ENCODE results near the gene PEX5L. TPM values are rescaled to one million over a fixed set of nuclear protein-coding genes. Genes with fewer than 3 reads are reported as not detected.
A peak's percentile ranks its signal among the peaks of the same experiment; 100 is the strongest.

Gene PEX5L
- total RNA-seq, 1 experiment from 2014 or later = 3.2 TPM

DNA sequence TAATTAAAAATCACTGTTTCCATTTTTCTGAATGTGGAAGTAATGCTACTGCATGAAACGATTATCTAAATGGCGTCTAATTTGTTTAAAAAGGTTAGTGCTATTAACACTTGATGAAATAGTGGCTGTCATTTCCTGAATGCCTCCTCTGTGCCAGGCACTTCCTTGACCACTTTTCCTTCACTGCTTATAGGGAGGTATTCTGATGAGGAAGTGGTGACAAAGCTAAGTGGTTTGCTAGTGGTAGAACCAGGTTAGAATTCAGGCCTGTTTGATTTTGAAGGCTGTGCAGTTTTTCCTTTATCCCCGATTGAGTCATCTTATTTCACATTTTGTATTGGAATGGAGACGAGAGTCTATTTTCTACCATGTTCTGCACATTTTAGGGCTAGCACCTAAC lies 264.9 kb downstream of the PEX5L start (continued):
- TF ChIP-seq HMGA2 (CRISPR knock-in tag; IDR thresholded peaks at IDR 0.05) = no peak
- TF ChIP-seq NFYB (CRISPR knock-in tag; conservative IDR thresholded peaks at IDR 0.05; ENCODE audit: low read depth) = no peak
- TF ChIP-seq, protein P1, sequence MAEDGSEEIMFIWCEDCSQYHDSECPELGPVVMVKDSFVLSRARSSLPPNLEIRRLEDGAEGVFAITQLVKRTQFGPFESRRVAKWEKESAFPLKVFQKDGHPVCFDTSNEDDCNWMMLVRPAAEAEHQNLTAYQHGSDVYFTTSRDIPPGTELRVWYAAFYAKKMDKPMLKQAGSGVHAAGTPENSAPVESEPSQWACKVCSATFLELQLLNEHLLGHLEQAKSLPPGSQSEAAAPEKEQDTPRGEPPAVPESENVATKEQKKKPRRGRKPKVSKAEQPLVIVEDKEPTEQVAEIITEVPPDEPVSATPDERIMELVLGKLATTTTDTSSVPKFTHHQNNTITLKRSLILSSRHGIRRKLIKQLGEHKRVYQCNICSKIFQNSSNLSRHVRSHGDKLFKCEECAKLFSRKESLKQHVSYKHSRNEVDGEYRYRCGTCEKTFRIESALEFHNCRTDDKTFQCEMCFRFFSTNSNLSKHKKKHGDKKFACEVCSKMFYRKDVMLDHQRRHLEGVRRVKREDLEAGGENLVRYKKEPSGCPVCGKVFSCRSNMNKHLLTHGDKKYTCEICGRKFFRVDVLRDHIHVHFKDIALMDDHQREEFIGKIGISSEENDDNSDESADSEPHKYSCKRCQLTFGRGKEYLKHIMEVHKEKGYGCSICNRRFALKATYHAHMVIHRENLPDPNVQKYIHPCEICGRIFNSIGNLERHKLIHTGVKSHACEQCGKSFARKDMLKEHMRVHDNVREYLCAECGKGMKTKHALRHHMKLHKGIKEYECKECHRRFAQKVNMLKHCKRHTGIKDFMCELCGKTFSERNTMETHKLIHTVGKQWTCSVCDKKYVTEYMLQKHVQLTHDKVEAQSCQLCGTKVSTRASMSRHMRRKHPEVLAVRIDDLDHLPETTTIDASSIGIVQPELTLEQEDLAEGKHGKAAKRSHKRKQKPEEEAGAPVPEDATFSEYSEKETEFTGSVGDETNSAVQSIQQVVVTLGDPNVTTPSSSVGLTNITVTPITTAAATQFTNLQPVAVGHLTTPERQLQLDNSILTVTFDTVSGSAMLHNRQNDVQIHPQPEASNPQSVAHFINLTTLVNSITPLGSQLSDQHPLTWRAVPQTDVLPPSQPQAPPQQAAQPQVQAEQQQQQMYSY (CRISPR knock-in tag; IDR thresholded peaks at IDR 0.05) = no peak
- TF ChIP-seq ZNF138 (CRISPR knock-in tag; conservative IDR thresholded peaks at IDR 0.05) = no peak
- TF ChIP-seq SOX15 (CRISPR knock-in tag; IDR thresholded peaks at IDR 0.05) = no peak
- no peak for TF ChIP-seq ZNF232 (CRISPR knock-in tag; IDR thresholded peaks at IDR 0.05)
- no peak for TF ChIP-seq CREB1 (CRISPR knock-in tag; IDR thresholded peaks at IDR 0.05)
- TF ChIP-seq, protein P2, sequence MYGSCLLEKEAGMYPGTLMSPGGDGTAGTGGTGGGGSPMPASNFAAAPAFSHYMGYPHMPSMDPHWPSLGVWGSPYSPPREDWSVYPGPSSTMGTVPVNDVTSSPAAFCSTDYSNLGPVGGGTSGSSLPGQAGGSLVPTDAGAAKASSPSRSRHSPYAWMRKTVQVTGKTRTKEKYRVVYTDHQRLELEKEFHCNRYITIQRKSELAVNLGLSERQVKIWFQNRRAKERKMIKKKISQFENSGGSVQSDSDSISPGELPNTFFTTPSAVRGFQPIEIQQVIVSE (CRISPR knock-in tag; IDR thresholded peaks at IDR 0.05; ENCODE audit: borderline replicate concordance) = no peak
- no peak for TF ChIP-seq ELF4 (CRISPR knock-in tag; IDR thresholded peaks at IDR 0.05; ENCODE audit: low read depth)

DNA sequence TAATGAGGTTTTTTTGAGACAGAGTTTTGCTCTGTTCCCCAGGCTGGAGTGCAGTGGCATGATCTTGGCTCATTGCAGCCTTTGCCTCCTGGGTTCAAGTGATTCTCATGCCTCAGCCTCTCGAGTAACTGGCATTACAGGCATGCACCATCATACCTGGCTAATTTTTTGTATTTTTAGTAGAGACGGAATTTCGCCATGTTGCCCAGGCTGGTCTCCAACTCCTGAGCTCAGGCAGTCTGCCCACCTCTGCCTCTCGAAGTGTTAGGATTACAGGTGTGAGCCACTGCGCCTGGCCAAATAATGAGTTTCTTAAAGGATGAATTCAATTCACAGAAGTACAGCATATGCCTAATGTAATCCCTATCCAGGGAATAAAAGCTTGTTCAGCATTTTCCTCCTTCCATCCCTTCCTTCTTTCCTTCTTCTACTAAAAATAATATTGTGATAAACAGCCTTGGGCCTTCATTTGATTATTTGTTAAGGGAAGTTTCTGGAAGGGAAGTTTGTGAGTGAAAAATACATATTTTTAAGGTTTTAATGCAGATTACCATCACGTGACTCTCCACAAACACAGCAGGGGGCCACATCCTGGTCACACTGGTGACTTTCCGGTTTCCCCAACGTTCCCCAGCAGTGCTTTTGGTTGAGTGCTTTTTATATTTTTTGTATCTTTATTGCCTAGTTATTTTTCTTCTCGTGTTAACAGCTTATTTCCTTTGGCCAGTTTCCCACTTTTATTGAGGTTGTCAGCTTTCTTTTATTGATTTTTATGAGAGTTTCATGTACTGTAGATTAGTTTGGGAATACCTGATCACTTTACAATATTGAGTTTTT lies 267.1 kb downstream of the PEX5L start:
- no peaks in the 10 kb centered on the region for H3K27me3 Mint-ChIP-seq (ENCODE audit: low read depth)
- ATAC-seq (no peak), DNase-seq (ENCODE audit: low spot score) (no peak)
- POLR2A ChIA-PET = no interaction called here
- H3K9me3 Mint-ChIP-seq = peaks cover 10% of the 10 kb centered on the region
- H3K27ac Mint-ChIP-seq = peak overlapping the region; percentile 63; the same call in 1 of the 2 replicates
- no peak overlapping the region for H3K4me3 Mint-ChIP-seq
- peaks cover 43% of the 10 kb centered on the region for H3K36me3 Mint-ChIP-seq
- TF ChIP-seq, protein P3, sequence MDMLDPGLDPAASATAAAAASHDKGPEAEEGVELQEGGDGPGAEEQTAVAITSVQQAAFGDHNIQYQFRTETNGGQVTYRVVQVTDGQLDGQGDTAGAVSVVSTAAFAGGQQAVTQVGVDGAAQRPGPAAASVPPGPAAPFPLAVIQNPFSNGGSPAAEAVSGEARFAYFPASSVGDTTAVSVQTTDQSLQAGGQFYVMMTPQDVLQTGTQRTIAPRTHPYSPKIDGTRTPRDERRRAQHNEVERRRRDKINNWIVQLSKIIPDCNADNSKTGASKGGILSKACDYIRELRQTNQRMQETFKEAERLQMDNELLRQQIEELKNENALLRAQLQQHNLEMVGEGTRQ (CRISPR knock-in tag; IDR thresholded peaks at IDR 0.05) = peak; percentile 27; the same call in 1 of the 2 replicates
- no peak for TF ChIP-seq FOXP1 (CRISPR knock-in tag; IDR thresholded peaks at IDR 0.05; ENCODE audit: borderline replicate concordance)
- no peak for TF ChIP-seq ZSCAN18 (CRISPR knock-in tag; IDR thresholded peaks at IDR 0.05)
- no peak for TF ChIP-seq MLX (CRISPR knock-in tag; IDR thresholded peaks at IDR 0.05)
- CTCF ChIA-PET = interaction anchor here (1.0 to 2.3 kb wide), 3 partner anchors 60 to 826 kb away, joined by 3 to 11 read pairs (median 10); no protein-coding TSS in a partner anchor
- peaks cover 28% of the 10 kb centered on the region for H3K4me1 Mint-ChIP-seq

GRCh38 chr3:179768080-179768479 lies 268.7 kb downstream of the PEX5L start:
- no peak overlapping the region for H3K4me3 Mint-ChIP-seq
- peaks cover 31% of the 10 kb centered on the region for H3K36me3 Mint-ChIP-seq
- H3K27me3 Mint-ChIP-seq (ENCODE audit: low read depth) = no peaks in the 10 kb centered on the region
- ChIA-PET POLR2A (interaction anchor here (0.6 kb wide), 1 partner anchor 1647 kb away, joined by 4 read pairs; no protein-coding TSS in a partner anchor), CTCF (interaction anchor here (0.5 to 2.0 kb wide), 31 partner anchors 14 to 834 kb away, joined by 3 to 14 read pairs (median 4); partner anchors contain the start of gene TTC14)
- 0 out of 2 replicates have a peak overlapping the region, but pooled peaks have one; percentile 21 for H3K27ac Mint-ChIP-seq
- peaks cover 28% of the 10 kb centered on the region for H3K4me1 Mint-ChIP-seq
- no peaks in the 10 kb centered on the region for H3K9me3 Mint-ChIP-seq
- peak; percentile 84 for ATAC-seq
- peak; percentile 53 for DNase-seq (ENCODE audit: low spot score)
- TF ChIP-seq, protein P1 (CRISPR knock-in tag; IDR thresholded peaks at IDR 0.05) = no peak
- TF ChIP-seq NR1H2 (CRISPR knock-in tag; IDR thresholded peaks at IDR 0.05) = no peak
- peak; percentile 53 for TF ChIP-seq CTCF (IDR thresholded peaks at IDR 0.05)
- TF ChIP-seq, protein P4, sequence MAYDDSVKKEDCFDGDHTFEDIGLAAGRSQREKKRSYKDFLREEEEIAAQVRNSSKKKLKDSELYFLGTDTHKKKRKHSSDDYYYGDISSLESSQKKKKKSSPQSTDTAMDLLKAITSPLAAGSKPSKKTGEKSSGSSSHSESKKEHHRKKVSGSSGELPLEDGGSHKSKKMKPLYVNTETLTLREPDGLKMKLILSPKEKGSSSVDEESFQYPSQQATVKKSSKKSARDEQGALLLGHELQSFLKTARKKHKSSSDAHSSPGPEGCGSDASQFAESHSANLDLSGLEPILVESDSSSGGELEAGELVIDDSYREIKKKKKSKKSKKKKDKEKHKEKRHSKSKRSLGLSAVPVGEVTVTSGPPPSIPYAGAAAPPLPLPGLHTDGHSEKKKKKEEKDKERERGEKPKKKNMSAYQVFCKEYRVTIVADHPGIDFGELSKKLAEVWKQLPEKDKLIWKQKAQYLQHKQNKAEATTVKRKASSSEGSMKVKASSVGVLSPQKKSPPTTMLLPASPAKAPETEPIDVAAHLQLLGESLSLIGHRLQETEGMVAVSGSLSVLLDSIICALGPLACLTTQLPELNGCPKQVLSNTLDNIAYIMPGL (CRISPR knock-in tag; IDR thresholded peaks at IDR 0.05) = no peak

All from WTC11 (cell line).